T-cell (primary cell): ENCODE results near the gene VNN1. TPM values are rescaled to one million over a fixed set of nuclear protein-coding genes. Genes with fewer than 3 reads are reported as not detected.

Source experiments
- ATAC-seq, 4 experiments: fragments of 200-7000 bp in 3 of 4; fragments of 150-1000 bp in 1 of 4; cut with Tn5 transposase; replicated peaks in 1 of 4; 1 replicate in 3 of 4; 2 replicates in 1 of 4; pipeline ENCODE4 v1.10.0; 2021; ENCODE audit warnings: moderate library complexity in 3 of 4, mild to moderate bottlenecking in 2 of 4, moderate number of reproducible peaks in 1 of 4
- CTCF ChIA-PET, 2 donors: fragments of 300-600 bp; sonication (Branson Sonifier 250); formaldehyde crosslinking; loops; one replicate each; lab custom pipeline; 2022; ENCODE audit warnings: antibody characterized with exemption in 2 of 2; lab: Charles Lee
- POLR2A ChIA-PET, 2 donors: fragments of 300-600 bp; sonication (Branson Sonifier 250); formaldehyde crosslinking; loops; one replicate each; lab custom pipeline; 2022; ENCODE audit warnings: antibody characterized with exemption in 2 of 2; lab: Charles Lee
- DNase-seq, 35 experiments: peaks; one replicate each; pipeline versions ENCODE4 v3.0.0 to v3.0.0-alpha.2; 2013 to 2023
- H3K27ac ChIP-seq: one replicate; pipeline ENCODE4 v1.5.1; 2013; ENCODE audit warnings: low read length
- H3K27me3 ChIP-seq, 2 experiments: replicated peaks in 1 of 2; 1 replicate in 1 of 2; 2 replicates in 1 of 2; pipeline versions ENCODE4 v1.6.1 to v1.7.0; 2013; ENCODE audit warnings: low read length in 1 of 2, mixed read lengths in 1 of 2; ENCODE audit not compliant: control insufficient read depth in 2 of 2, insufficient read depth in 2 of 2; ENCODE audit errors: extremely low read depth in 1 of 2
- H3K36me3 ChIP-seq, 2 donors: 1 replicate in 1 of 2; 2 replicates in 1 of 2; pipeline versions ENCODE4 v1.6.1 to v1.7.0; 2013; ENCODE audit warnings: low read length in 1 of 2; ENCODE audit not compliant: control insufficient read depth in 2 of 2, insufficient read depth in 1 of 2; ENCODE audit errors: extremely low read depth in 1 of 2
- H3K4me1 ChIP-seq, 2 experiments: 1 replicate in 1 of 2; 2 replicates in 1 of 2; pipeline versions ENCODE4 v1.6.1 to v1.7.0; 2013; ENCODE audit warnings: low read length in 2 of 2, mixed read lengths in 1 of 2; ENCODE audit not compliant: insufficient read depth in 2 of 2, control insufficient read depth in 1 of 2; ENCODE audit errors: extremely low read depth in 1 of 2
- H3K4me3 ChIP-seq, 2 donors: 1 replicate in 1 of 2; 2 replicates in 1 of 2; pipeline versions ENCODE4 v1.5.1 to v1.7.0; 2013; ENCODE audit warnings: mild to moderate bottlenecking in 2 of 2, low read length in 1 of 2, moderate library complexity in 1 of 2; ENCODE audit not compliant: control insufficient read depth in 1 of 2; ENCODE audit errors: extremely low read depth in 1 of 2
- H3K9me3 ChIP-seq: 2 replicates; pipeline ENCODE4 v1.7.0; 2013
- H3K27ac Mint-ChIP-seq, 2 donors: one replicate each; pipeline ENCODE4 v1.8.0; 2020 to 2021; ENCODE audit warnings: mild to moderate bottlenecking in 2 of 2, mixed read lengths in 2 of 2
- H3K27me3 Mint-ChIP-seq, 2 donors: one replicate each; pipeline ENCODE4 v1.8.0; 2021 to 2022; ENCODE audit warnings: mixed read lengths in 2 of 2
- H3K36me3 Mint-ChIP-seq: one replicate; pipeline ENCODE4 v1.8.0; 2021; ENCODE audit warnings: mixed read lengths
- H3K4me1 Mint-ChIP-seq, 3 donors: one replicate each; pipeline ENCODE4 v1.8.0; 2020 to 2022; ENCODE audit warnings: mixed read lengths in 3 of 3, mild to moderate bottlenecking in 1 of 3
- H3K4me3 Mint-ChIP-seq, 3 donors: one replicate each; pipeline ENCODE4 v1.8.0; 2020 to 2022; ENCODE audit warnings: mild to moderate bottlenecking in 3 of 3, mixed read lengths in 3 of 3, moderate library complexity in 3 of 3
- H3K9me3 Mint-ChIP-seq, 3 donors: one replicate each; pipeline ENCODE4 v1.8.0; 2020 to 2022; ENCODE audit warnings: mixed read lengths in 3 of 3
- WGBS: methylation state at CpG from one replicate; pipeline ENCODE4 v1.1.5; 2013; ENCODE audit warnings: missing lambda C conversion rate; ENCODE audit not compliant: insufficient coverage; 5-methylcytosine and 5-hydroxymethylcytosine counted together
- total RNA-seq, 35 experiments: library from RNA in 6 of 35; stranded (reverse) in 6 of 35; fragments of 120-200 nt in 1 of 35; gene quantifications; one replicate each; pipeline versions ENCODE4 v1.2.1 to v1.2.4 and lab custom pipeline; 2013 to 2026

The VNN1 gene
- total RNA-seq, 5 donors from 2014 or later (not counting 1 experiment from before 2014, with no cell fraction given) = not detected

- Mint-ChIP-seq H3K27me3 (no peaks in the 10 kb centered on the region), H3K9me3 (no peaks in the 10 kb centered on the region), H3K36me3 (no peaks in the 10 kb centered on the region), H3K4me3 (no peak overlapping the region), H3K27ac (no peak overlapping the region), H3K4me1 (peaks cover 0 to 6% (median 0%) of the 10 kb centered on the region in 3 donors)
- ChIA-PET CTCF (no interaction called here), POLR2A (no interaction called here)
- Histone ChIP-seq H3K9me3 (no peaks in the 10 kb centered on the region), H3K4me1 (no peaks in the 10 kb centered on the region), H3K27ac (no peak overlapping the region), H3K36me3 (no peaks in the 10 kb centered on the region), H3K27me3 (no peaks in the 10 kb centered on the region), H3K4me3 (no peak overlapping the region)
- no peak for DNase-seq
- no peak for ATAC-seq
- WGBS = no CpG with 5 or more reads among the region's 3 CpGs
These were observed 16.7 kb upstream of the VNN1 start for GRCh38 chr6:132730560-132730959.

- Histone ChIP-seq H3K27ac (no peak overlapping the region), H3K27me3 (no peaks in the 10 kb centered on the region), H3K4me3 (no peak overlapping the region), H3K36me3 (no peaks in the 10 kb centered on the region), H3K9me3 (no peaks in the 10 kb centered on the region), H3K4me1 (no peaks in the 10 kb centered on the region)
- CTCF ChIA-PET = interaction anchor here in 1 of 2 donors (0.5 to 1.1 kb wide), 2 partner anchors 74 to 185 kb away, joined by 3 to 7 read pairs; no protein-coding TSS in a partner anchor
- Mint-ChIP-seq H3K4me3 (no peak overlapping the region), H3K36me3 (no peaks in the 10 kb centered on the region), H3K4me1 (peaks cover 0 to 6% (median 0%) of the 10 kb centered on the region in 3 donors), H3K27me3 (no peaks in the 10 kb centered on the region), H3K9me3 (no peaks in the 10 kb centered on the region), H3K27ac (no peak overlapping the region)
- DNase-seq (no peak), ATAC-seq (no peak)
- POLR2A ChIA-PET = no interaction called here
- WGBS = 100% methylated on average over 1 of the region's 4 CpGs
These were observed 14.8 kb upstream of the VNN1 start for GRCh38 chr6:132728616-132729015.

GRCh38 chr6:132726608-132726975, 12.7 kb upstream of the VNN1 start:
- H3K4me1 Mint-ChIP-seq = peaks cover 0 to 6% (median 0%) of the 10 kb centered on the region in 3 donors
- POLR2A ChIA-PET = no interaction called here
- WGBS = no CpG with 5 or more reads among the region's 4 CpGs

DNA sequence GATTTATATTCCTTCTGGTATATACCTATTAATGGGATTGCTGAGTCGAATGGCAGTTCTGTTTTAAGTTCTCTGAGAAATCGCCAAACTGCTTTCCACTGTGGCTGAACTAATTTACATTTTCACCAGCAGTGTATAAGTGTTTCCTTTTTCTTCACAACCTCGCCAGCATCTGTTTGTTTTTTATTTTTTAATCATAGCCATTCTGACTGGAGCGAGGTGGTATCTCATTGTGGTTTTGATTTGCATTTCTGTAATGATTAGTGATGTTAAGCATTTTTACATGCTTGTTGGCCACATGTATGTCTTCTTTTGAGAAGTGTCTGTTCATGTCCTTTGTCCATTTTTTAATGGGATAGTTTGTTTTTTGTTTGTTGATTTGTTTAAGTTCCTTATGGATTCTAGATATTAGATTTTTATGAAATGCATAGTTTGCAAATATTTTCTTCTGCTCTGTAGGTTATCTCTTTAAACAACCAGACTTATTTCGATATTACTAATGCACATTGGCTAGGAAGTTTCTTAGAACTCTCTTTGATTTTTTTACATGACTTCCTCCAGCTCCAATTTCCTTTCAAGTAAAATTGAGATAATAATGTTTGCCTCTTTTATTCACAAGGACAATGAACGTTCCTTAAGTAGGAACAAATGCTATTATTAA, 12.2 kb upstream of the VNN1 start:
- H3K27ac Mint-ChIP-seq = no peak overlapping the region
- CTCF ChIA-PET = no interaction called here
- no peak overlapping the region for H3K4me3 ChIP-seq
- peaks cover 0 to 6% (median 0%) of the 10 kb centered on the region in 3 donors for H3K4me1 Mint-ChIP-seq
- no peaks in the 10 kb centered on the region for H3K9me3 ChIP-seq
- DNase-seq = no peak
- no peaks in the 10 kb centered on the region for H3K27me3 Mint-ChIP-seq
- no peaks in the 10 kb centered on the region for H3K27me3 ChIP-seq
- H3K4me1 ChIP-seq = no peaks in the 10 kb centered on the region
- H3K36me3 ChIP-seq = no peaks in the 10 kb centered on the region
- no peaks in the 10 kb centered on the region for H3K36me3 Mint-ChIP-seq
- POLR2A ChIA-PET = no interaction called here
- ATAC-seq = no peak
- H3K9me3 Mint-ChIP-seq = no peaks in the 10 kb centered on the region
- 29% methylated on average over 1 of the region's 6 CpGs for WGBS
- no peak overlapping the region for H3K4me3 Mint-ChIP-seq
- H3K27ac ChIP-seq = no peak overlapping the region

More at GRCh38 chr6:132726608-132726975, 12.7 kb upstream of the VNN1 start:
- Mint-ChIP-seq H3K4me3 (no peak overlapping the region), H3K36me3 (no peaks in the 10 kb centered on the region), H3K27ac (no peak overlapping the region), H3K27me3 (no peaks in the 10 kb centered on the region), H3K9me3 (no peaks in the 10 kb centered on the region)
- ATAC-seq = no peak
- Histone ChIP-seq H3K27me3 (no peaks in the 10 kb centered on the region), H3K36me3 (no peaks in the 10 kb centered on the region), H3K4me1 (no peaks in the 10 kb centered on the region), H3K9me3 (no peaks in the 10 kb centered on the region), H3K4me3 (no peak overlapping the region), H3K27ac (no peak overlapping the region)
- DNase-seq = no peak
- CTCF ChIA-PET = no interaction called here

GRCh38 chr6:132725471-132725870, 11.6 kb upstream of the VNN1 start:
- no peak overlapping the region for H3K27ac ChIP-seq

GRCh38 chr6:132719736-132720448, 6.0 kb upstream of the VNN1 start:
- ChIA-PET POLR2A (interaction anchor here in 1 of 2 donors (0.6 kb wide), 1 partner anchor 129 kb away, joined by 3 read pairs; no protein-coding TSS in a partner anchor), CTCF (no interaction called here)
- Histone ChIP-seq H3K36me3 (no peaks in the 10 kb centered on the region), H3K27ac (no peak overlapping the region), H3K4me1 (no peaks in the 10 kb centered on the region), H3K4me3 (no peak overlapping the region), H3K9me3 (no peaks in the 10 kb centered on the region), H3K27me3 (peaks cover 0 to 3% of the 10 kb centered on the region in 2 experiments)
- DNase-seq (no peak), ATAC-seq (no peak)
- H3K36me3 Mint-ChIP-seq = no peaks in the 10 kb centered on the region
- H3K9me3 Mint-ChIP-seq = no peaks in the 10 kb centered on the region
- H3K4me3 Mint-ChIP-seq = no peak overlapping the region
- peaks cover 0 to 7% of the 10 kb centered on the region in 2 donors for H3K27me3 Mint-ChIP-seq
- 50% methylated on average over 1 of the region's 10 CpGs for WGBS
- no peak overlapping the region for H3K27ac Mint-ChIP-seq
- no peaks in the 10 kb centered on the region for H3K4me1 Mint-ChIP-seq

More at GRCh38 chr6:132725471-132725870, 11.6 kb upstream of the VNN1 start:
- Histone ChIP-seq H3K4me3 (no peak overlapping the region), H3K9me3 (no peaks in the 10 kb centered on the region), H3K4me1 (no peaks in the 10 kb centered on the region), H3K27me3 (no peaks in the 10 kb centered on the region), H3K36me3 (no peaks in the 10 kb centered on the region)
- Mint-ChIP-seq H3K27me3 (peaks cover 0 to 3% of the 10 kb centered on the region in 2 donors), H3K27ac (no peak overlapping the region), H3K9me3 (no peaks in the 10 kb centered on the region), H3K36me3 (no peaks in the 10 kb centered on the region), H3K4me3 (no peak overlapping the region), H3K4me1 (peaks cover 0 to 6% (median 0%) of the 10 kb centered on the region in 3 donors)
- WGBS = no CpG with 5 or more reads among the region's 6 CpGs
- no peak for ATAC-seq
- ChIA-PET POLR2A (no interaction called here), CTCF (interaction anchor here in 1 of 2 donors (0.6 kb wide), 1 partner anchor 57 kb away, joined by 4 read pairs; no protein-coding TSS in a partner anchor)
- no peak for DNase-seq
